Measurements from ENCODE around the gene S100A2.
A peak's percentile ranks its signal among the peaks of the same experiment; 100 is the strongest.
"Not testable (repeated sequence)": the region's sequence is repeated elsewhere in the genome, so short reads cannot be mapped to it uniquely, and the experiment has no call there.

Gene S100A2

GRCh38 chr1:153588482-153588881 is 22.8 kb upstream of the S100A2 start:
- no peak for DNase-seq (ENCODE audit: low read depth)

GRCh38 chr1:153588033-153588432 is 22.4 kb upstream of the S100A2 start:
- not testable (repeated sequence) for DNase-seq (ENCODE audit: low read depth)

GRCh38 chr1:153587314-153587713 is 21.7 kb upstream of the S100A2 start:
- no peak for DNase-seq (ENCODE audit: low read depth)

- no peak for DNase-seq (ENCODE audit: low read depth)
Measured at GRCh38 chr1:153586347-153586746, 20.7 kb upstream of the S100A2 start.

GRCh38 chr1:153585006-153585405 is 19.4 kb upstream of the S100A2 start:
- DNase-seq (ENCODE audit: low read depth) = no peak

- no peak for DNase-seq (ENCODE audit: low read depth)
Measured at GRCh38 chr1:153583976-153584375, 18.3 kb upstream of the S100A2 start.

GRCh38 chr1:153583514-153583913 is 17.9 kb upstream of the S100A2 start:
- not testable (repeated sequence) for DNase-seq (ENCODE audit: low read depth)

GRCh38 chr1:153582836-153583235 is 17.2 kb upstream of the S100A2 start:
- DNase-seq (ENCODE audit: low read depth) = not testable (repeated sequence)

- DNase-seq (ENCODE audit: low read depth) = no peak
Measured at GRCh38 chr1:153578936-153579335, 13.3 kb upstream of the S100A2 start.

GRCh38 chr1:153578490-153578889 is 12.8 kb upstream of the S100A2 start:
- DNase-seq (ENCODE audit: low read depth) = no peak

GRCh38 chr1:153577624-153578051 is 12.0 kb upstream of the S100A2 start:
- no peak for DNase-seq (ENCODE audit: low read depth)

- no peak for DNase-seq (ENCODE audit: low read depth)
Measured at GRCh38 chr1:153577138-153577537, 11.5 kb upstream of the S100A2 start.

GRCh38 chr1:153575497-153575896 is 9.9 kb upstream of the S100A2 start:
- not testable (repeated sequence) for DNase-seq (ENCODE audit: low read depth)

- DNase-seq (ENCODE audit: low read depth) = not testable (repeated sequence)
Measured at GRCh38 chr1:153575081-153575491, 9.4 kb upstream of the S100A2 start.

- no peak for DNase-seq (ENCODE audit: low read depth)
Measured at GRCh38 chr1:153573351-153573750, 7.7 kb upstream of the S100A2 start.

GRCh38 chr1:153572569-153573015 is 6.9 kb upstream of the S100A2 start:
- DNase-seq (ENCODE audit: low read depth) = no peak

- no peak for DNase-seq (ENCODE audit: low read depth)
Measured at GRCh38 chr1:153571706-153572105, 6.1 kb upstream of the S100A2 start.

GRCh38 chr1:153570874-153571273 is 5.2 kb upstream of the S100A2 start:
- no peak for DNase-seq (ENCODE audit: low read depth)

GRCh38 chr1:153569465-153569864 is 3.8 kb upstream of the S100A2 start:
- DNase-seq (ENCODE audit: low read depth) = no peak

- peak; percentile 55 for DNase-seq (ENCODE audit: low read depth)
Measured at GRCh38 chr1:153568367-153569099, 2.9 kb upstream of the S100A2 start.

GRCh38 chr1:153567621-153568366 is 2.1 kb upstream of the S100A2 start:
- DNase-seq (ENCODE audit: low read depth) = no peak

- DNase-seq (ENCODE audit: low read depth) = peak; percentile 79
Measured at GRCh38 chr1:153566414-153567371, 1.0 kb upstream of the S100A2 start.

All from T-helper 22 cell (primary cell).